SK-N-SH treated with all-trans-retinoic acid at 6 μM for 48 hours (cell line): ENCODE measurements around the gene CLEC4C.

Experiments
- ATAC-seq: fragments of 200-7000 bp; cut with Tn5 transposase; 3 replicates; pipeline ENCODE4 v1.9.1; 2020; ENCODE audit warnings: mild to moderate bottlenecking, moderate library complexity
- ARNTL ChIP-seq: fragments of 450-650 bp; formaldehyde crosslinking; IDR thresholded peaks from 2 replicates; pipeline ENCODE4 v1.5.0; 2020; ENCODE audit warnings: low read depth, mild to moderate bottlenecking, moderate library complexity, borderline replicate concordance
- CSDC2 ChIP-seq: fragments of 250-450 bp; sonication (Bioruptor Pico); IDR thresholded peaks from 2 replicates; pipeline ENCODE4 v1.5.0; 2020; ENCODE audit warnings: mild to moderate bottlenecking, moderate library complexity
- ESRRG ChIP-seq: fragments of 250-450 bp; sonication (Bioruptor Pico); IDR thresholded peaks from 2 replicates; pipeline ENCODE4 v1.6.1; 2021; ENCODE audit warnings: mild to moderate bottlenecking
- GLIS3 ChIP-seq: fragments of 250-450 bp; sonication (Bioruptor Pico); IDR thresholded peaks from 2 replicates; pipeline ENCODE4 v1.5.0; 2020; ENCODE audit warnings: mild to moderate bottlenecking, moderate library complexity
- ISL1 ChIP-seq: fragments of 250-450 bp; sonication (Bioruptor Pico); IDR thresholded peaks from 2 replicates; pipeline ENCODE4 v2.1.2; 2022; ENCODE audit warnings: mild to moderate bottlenecking, moderate library complexity
- OSR1 ChIP-seq: fragments of 250-450 bp; sonication (Bioruptor Pico); IDR thresholded peaks from 2 replicates; pipeline ENCODE4 v1.8.0; 2022; ENCODE audit warnings: moderate library complexity, mild to moderate bottlenecking, inconsistent platforms
- PPARA ChIP-seq: fragments of 250-450 bp; sonication (Bioruptor Pico); IDR thresholded peaks from 2 replicates; pipeline ENCODE4 v1.5.0; 2020; ENCODE audit warnings: mild to moderate bottlenecking, borderline replicate concordance
- TCF4 ChIP-seq: fragments of 250-450 bp; sonication (Bioruptor Pico); IDR thresholded peaks from 2 replicates; pipeline ENCODE4 v1.8.0; 2021; ENCODE audit warnings: mild to moderate bottlenecking, moderate library complexity, borderline replicate concordance
- TOX ChIP-seq: fragments of 250-450 bp; sonication (Bioruptor Pico); IDR thresholded peaks from 2 replicates; pipeline ENCODE4 v1.8.0; 2021; ENCODE audit warnings: mild to moderate bottlenecking, moderate library complexity, borderline replicate concordance
- ZFP3 ChIP-seq: fragments of 250-450 bp; sonication (Bioruptor Pico); IDR thresholded peaks from 2 replicates; pipeline ENCODE4 v1.5.0; 2020; ENCODE audit warnings: mild to moderate bottlenecking, moderate library complexity
- ZFP30 ChIP-seq: fragments of 450-650 bp; formaldehyde crosslinking; IDR thresholded peaks from 2 replicates; pipeline ENCODE4 v1.5.0; 2022; ENCODE audit warnings: mild to moderate bottlenecking, moderate library complexity
- ZNF70 ChIP-seq: fragments of 450-650 bp; formaldehyde crosslinking; IDR thresholded peaks from 2 replicates; pipeline ENCODE4 v1.5.0; 2020; ENCODE audit warnings: mild to moderate bottlenecking, moderate library complexity
- TF ChIP-seq, protein P1 (sequence below): fragments of 250-450 bp; sonication (Bioruptor Pico); IDR thresholded peaks from 2 replicates; pipeline ENCODE4 v1.5.1; 2021; ENCODE audit warnings: mild to moderate bottlenecking, moderate library complexity
- TF ChIP-seq, protein P2 (sequence below): fragments of 250-450 bp; sonication (Bioruptor Pico); IDR thresholded peaks from 2 replicates; pipeline ENCODE4 v1.8.0; 2021; ENCODE audit warnings: low read depth, mild to moderate bottlenecking, moderate library complexity, borderline replicate concordance
- TF ChIP-seq, protein P3 (sequence below): fragments of 250-450 bp; sonication (Bioruptor Pico); IDR thresholded peaks from 2 replicates; pipeline ENCODE4 v1.5.1; 2020; ENCODE audit warnings: low read depth, mild to moderate bottlenecking, moderate library complexity
- TF ChIP-seq, protein P4 (sequence below): fragments of 250-450 bp; sonication (Bioruptor Pico); IDR thresholded peaks from 2 replicates; pipeline ENCODE4 v1.5.0; 2020; ENCODE audit warnings: mild to moderate bottlenecking, moderate library complexity

Gene CLEC4C

DNA sequence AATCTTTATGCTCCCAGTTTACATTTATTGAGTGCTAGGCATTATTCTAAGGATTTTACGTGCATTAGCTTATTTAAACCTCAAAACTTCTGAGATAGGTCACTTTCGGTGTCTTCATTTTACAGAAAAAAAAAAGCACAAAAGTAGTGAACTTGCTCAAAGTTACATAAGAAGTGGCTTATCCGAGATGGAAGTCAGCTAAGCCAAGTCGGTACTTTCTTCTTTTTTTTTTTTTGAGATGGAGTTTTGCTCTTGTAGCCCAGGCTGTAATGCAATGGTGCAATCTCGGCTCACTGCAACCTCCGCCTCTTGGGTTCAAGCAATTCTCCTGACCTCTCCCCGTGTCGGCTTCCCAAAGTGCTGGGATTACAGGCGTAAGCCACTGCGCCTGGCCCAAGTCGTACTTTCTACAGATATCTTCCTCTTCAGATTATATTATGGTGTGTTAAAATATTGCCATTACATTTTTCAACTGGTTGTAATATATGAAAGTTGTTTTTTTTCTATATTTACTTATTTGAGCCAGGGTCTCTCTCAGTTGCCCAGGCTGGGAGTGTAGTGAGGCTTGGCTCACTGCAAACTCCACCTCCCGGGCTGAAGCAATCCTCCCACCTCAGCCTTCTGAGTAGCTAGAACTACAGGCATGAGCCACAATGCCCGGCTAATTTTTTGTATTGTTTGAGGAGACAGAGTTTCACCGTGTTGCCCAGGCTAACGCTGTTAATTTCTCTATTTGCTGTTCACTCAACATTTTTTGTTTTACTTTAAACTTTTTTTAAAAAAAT is 27.0 kb downstream of the CLEC4C start:
- ATAC-seq: no peak
- TF ChIP-seq CSDC2 (CRISPR knock-in tag) (no peak), OSR1 (CRISPR knock-in tag) (no peak), TOX (CRISPR knock-in tag) (no peak), GLIS3 (CRISPR knock-in tag) (no peak), ARNTL (no peak), TCF4 (CRISPR knock-in tag) (no peak), ZNF70 (CRISPR knock-in tag) (no peak)
- TF ChIP-seq, protein P1, sequence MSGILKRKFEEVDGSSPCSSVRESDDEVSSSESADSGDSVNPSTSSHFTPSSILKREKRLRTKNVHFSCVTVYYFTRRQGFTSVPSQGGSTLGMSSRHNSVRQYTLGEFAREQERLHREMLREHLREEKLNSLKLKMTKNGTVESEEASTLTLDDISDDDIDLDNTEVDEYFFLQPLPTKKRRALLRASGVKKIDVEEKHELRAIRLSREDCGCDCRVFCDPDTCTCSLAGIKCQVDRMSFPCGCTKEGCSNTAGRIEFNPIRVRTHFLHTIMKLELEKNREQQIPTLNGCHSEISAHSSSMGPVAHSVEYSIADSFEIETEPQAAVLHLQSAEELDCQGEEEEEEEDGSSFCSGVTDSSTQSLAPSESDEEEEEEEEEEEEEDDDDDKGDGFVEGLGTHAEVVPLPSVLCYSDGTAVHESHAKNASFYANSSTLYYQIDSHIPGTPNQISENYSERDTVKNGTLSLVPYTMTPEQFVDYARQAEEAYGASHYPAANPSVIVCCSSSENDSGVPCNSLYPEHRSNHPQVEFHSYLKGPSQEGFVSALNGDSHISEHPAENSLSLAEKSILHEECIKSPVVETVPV (CRISPR knock-in tag): no peak
- TF ChIP-seq, protein P2, sequence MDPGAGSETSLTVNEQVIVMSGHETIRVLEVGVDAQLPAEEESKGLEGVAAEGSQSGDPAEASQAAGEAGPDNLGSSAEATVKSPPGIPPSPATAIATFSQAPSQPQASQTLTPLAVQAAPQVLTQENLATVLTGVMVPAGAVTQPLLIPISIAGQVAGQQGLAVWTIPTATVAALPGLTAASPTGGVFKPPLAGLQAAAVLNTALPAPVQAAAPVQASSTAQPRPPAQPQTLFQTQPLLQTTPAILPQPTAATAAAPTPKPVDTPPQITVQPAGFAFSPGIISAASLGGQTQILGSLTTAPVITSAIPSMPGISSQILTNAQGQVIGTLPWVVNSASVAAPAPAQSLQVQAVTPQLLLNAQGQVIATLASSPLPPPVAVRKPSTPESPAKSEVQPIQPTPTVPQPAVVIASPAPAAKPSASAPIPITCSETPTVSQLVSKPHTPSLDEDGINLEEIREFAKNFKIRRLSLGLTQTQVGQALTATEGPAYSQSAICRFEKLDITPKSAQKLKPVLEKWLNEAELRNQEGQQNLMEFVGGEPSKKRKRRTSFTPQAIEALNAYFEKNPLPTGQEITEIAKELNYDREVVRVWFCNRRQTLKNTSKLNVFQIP: no peak
- TF ChIP-seq, protein P3, sequence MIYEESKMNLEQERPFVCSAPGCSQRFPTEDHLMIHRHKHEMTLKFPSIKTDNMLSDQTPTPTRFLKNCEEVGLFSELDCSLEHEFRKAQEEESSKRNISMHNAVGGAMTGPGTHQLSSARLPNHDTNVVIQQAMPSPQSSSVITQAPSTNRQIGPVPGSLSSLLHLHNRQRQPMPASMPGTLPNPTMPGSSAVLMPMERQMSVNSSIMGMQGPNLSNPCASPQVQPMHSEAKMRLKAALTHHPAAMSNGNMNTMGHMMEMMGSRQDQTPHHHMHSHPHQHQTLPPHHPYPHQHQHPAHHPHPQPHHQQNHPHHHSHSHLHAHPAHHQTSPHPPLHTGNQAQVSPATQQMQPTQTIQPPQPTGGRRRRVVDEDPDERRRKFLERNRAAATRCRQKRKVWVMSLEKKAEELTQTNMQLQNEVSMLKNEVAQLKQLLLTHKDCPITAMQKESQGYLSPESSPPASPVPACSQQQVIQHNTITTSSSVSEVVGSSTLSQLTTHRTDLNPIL (CRISPR knock-in tag): no peak

DNA sequence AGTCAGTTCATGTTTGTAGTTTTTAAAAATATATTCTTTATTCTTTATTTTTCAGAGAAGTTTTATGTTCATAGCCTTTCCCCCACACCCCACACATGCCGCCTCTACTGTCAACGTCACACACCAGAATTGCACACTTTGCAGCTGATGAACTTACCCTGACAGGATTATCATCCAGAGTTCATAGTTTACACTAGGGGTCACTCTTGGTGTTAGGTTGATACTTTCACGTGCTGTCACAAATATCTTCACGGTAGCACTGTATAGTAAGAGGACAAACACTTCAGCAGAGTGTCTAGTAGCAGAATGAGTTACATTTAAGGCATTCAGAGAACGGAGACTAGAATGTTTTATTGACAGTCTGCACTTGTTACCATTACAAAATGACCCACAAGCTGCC is 30.8 kb downstream of the CLEC4C start:
- TF ChIP-seq CSDC2 (CRISPR knock-in tag): no peak
- TF ChIP-seq, protein P4, sequence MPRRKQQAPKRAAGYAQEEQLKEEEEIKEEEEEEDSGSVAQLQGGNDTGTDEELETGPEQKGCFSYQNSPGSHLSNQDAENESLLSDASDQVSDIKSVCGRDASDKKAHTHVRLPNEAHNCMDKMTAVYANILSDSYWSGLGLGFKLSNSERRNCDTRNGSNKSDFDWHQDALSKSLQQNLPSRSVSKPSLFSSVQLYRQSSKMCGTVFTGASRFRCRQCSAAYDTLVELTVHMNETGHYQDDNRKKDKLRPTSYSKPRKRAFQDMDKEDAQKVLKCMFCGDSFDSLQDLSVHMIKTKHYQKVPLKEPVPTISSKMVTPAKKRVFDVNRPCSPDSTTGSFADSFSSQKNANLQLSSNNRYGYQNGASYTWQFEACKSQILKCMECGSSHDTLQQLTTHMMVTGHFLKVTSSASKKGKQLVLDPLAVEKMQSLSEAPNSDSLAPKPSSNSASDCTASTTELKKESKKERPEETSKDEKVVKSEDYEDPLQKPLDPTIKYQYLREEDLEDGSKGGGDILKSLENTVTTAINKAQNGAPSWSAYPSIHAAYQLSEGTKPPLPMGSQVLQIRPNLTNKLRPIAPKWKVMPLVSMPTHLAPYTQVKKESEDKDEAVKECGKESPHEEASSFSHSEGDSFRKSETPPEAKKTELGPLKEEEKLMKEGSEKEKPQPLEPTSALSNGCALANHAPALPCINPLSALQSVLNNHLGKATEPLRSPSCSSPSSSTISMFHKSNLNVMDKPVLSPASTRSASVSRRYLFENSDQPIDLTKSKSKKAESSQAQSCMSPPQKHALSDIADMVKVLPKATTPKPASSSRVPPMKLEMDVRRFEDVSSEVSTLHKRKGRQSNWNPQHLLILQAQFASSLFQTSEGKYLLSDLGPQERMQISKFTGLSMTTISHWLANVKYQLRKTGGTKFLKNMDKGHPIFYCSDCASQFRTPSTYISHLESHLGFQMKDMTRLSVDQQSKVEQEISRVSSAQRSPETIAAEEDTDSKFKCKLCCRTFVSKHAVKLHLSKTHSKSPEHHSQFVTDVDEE (CRISPR knock-in tag): no peak
- TF ChIP-seq ZFP30: no peak
- TF ChIP-seq, protein P3 (CRISPR knock-in tag): no peak
- TF ChIP-seq ESRRG: no peak
- no peak for TF ChIP-seq TCF4 (CRISPR knock-in tag)
- TF ChIP-seq PPARA (CRISPR knock-in tag): no peak
- TF ChIP-seq, all 23 proteins: peak for 0
- no peak for ATAC-seq

DNA sequence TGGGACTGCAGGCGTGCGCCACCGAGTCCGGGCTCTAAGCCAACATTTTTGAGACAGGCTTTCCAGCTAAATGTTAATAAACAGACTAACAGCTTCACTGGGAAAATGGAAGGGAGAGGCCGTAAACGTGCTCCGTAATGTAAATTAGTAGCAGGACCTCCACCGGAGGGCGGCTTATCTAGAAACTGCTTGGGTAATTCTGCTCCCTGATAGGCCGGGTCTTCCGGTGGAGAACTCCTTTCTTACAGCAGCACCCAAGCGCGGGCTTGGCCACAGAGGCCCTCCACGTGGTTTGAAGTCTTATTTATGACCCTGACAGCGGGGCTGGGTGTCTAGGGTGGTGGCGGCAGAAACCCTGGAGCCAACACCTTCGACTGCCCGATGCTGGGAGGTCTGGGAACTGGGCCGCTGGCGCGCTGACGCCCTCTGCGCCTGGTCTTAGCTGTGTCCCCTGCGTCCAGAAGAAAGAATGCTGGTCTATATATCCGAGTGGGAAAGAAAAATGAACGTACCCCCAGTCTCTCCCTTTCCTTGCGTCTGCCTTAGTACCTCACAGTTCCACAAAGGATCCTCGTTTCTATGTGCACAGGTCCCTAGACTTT is 34.2 kb downstream of the CLEC4C start:
- TF ChIP-seq CSDC2 (CRISPR knock-in tag) (no peak), TOX (CRISPR knock-in tag) (no peak), ZFP3 (no peak), OSR1 (CRISPR knock-in tag) (no peak), GLIS3 (CRISPR knock-in tag) (no peak), ISL1 (CRISPR knock-in tag) (no peak)
- TF ChIP-seq, protein P4 (CRISPR knock-in tag): no peak
- TF ChIP-seq, protein P2: no peak
- no peak for ATAC-seq
